ENCODE results near the gene TASOR.

TASOR gene

GRCh38 chr3:56683122-56683817 is at the start of gene TASOR:
TASOR (minus strand) TSS chr3:56683265; CDS start chr3:56683006, 259 bp downstream.
- ChIA-PET CTCF (interaction anchor here (0.6 kb wide), 1 partner anchor 18 kb away, joined by 3 read pairs; no protein-coding TSS in a partner anchor), POLR2A (interaction anchor here (1.3 to 1.6 kb wide), 2 partner anchors 9 to 20 kb away, joined by 3 to 12 read pairs; no protein-coding TSS in a partner anchor)
- Histone ChIP-seq H3K4me3 (ENCODE audit: low read depth, low read length) (peak within 1 kb of the TSS; percentile 88), H3K27ac (ENCODE audit: extremely low read depth, low read depth, low read length) (peak within 1 kb of the TSS; percentile 92), H3K4me1 (ENCODE audit: control insufficient read depth, insufficient read depth, low read length) (no peaks in the 10 kb centered on the region), H3K9me3 (ENCODE audit: control insufficient read depth, insufficient read depth, low read depth, low read length) (no peaks in the 10 kb centered on the region), H3K36me3 (ENCODE audit: control insufficient read depth in 2 of 2, insufficient read depth in 1 of 2, low read length in 2 of 2) (peaks cover 0 to 8% of the 10 kb centered on the region in 2 experiments; a peak in 1 of 3 replicates)
- TF ChIP-seq ZNF292 (tag by site-specific recombination; IDR thresholded peaks at IDR 0.05; ENCODE audit: borderline replicate concordance, low read depth) (no peak), ZNF843 (tag by site-specific recombination; IDR thresholded peaks at IDR 0.05) (no peak), GLIS2 (tag by site-specific recombination; IDR thresholded peaks at IDR 0.05) (peak; percentile 78), ZFP69B (tag by site-specific recombination; IDR thresholded peaks at IDR 0.05) (peak; percentile 97), ZXDB (tag by site-specific recombination; IDR thresholded peaks at IDR 0.05) (peak; percentile 93), ZNF121 (tag by site-specific recombination; IDR thresholded peaks at IDR 0.05) (no peak), ZBTB10 (tag by site-specific recombination; IDR thresholded peaks at IDR 0.05) (peak; percentile 85), PRDM4 (tag by site-specific recombination; IDR thresholded peaks at IDR 0.05) (peak; percentile 67; the same call in 1 of the 2 replicates), ZEB2 (tag by site-specific recombination; IDR thresholded peaks at IDR 0.05) (0 out of 2 replicates have a peak, but pooled peaks have one; percentile 34), ZNF560 (tag by site-specific recombination; IDR thresholded peaks at IDR 0.05; ENCODE audit: borderline replicate concordance) (no peak), ZBTB26 (tag by site-specific recombination; optimal IDR thresholded peaks at IDR 0.05) (peak; percentile 77), SP2 (tag by site-specific recombination; IDR thresholded peaks at IDR 0.05) (peak; percentile 72), ZNF561 (tag by site-specific recombination; IDR thresholded peaks at IDR 0.05; ENCODE audit: borderline replicate concordance) (no peak), ZNF677 (tag by site-specific recombination; IDR thresholded peaks at IDR 0.05) (no peak), ZNF426 (tag by site-specific recombination; IDR thresholded peaks at IDR 0.05) (no peak), KLF17 (tag by site-specific recombination; IDR thresholded peaks at IDR 0.05) (no peak), ZBTB20 (tag by site-specific recombination; IDR thresholded peaks at IDR 0.05) (peak; percentile 52; the same call in 1 of the 2 replicates), ZNF501 (tag by site-specific recombination; IDR thresholded peaks at IDR 0.05) (0 out of 2 replicates have a peak, but pooled peaks have one; percentile 67), REST (tag by site-specific recombination; IDR thresholded peaks at IDR 0.05) (no peak), KLF9 (tag by site-specific recombination; IDR thresholded peaks at IDR 0.05; ENCODE audit: low read depth) (no peak), ZNF658 (tag by site-specific recombination; IDR thresholded peaks at IDR 0.05) (0 out of 2 replicates have a peak, but pooled peaks have one; percentile 55), ZNF335 (tag by site-specific recombination; conservative IDR thresholded peaks at IDR 0.05) (0 out of 2 replicates have a peak, but pooled peaks have one; percentile 36), EGR2 (tag by site-specific recombination; IDR thresholded peaks at IDR 0.05; ENCODE audit: low read depth) (no peak), REPIN1 (tag by site-specific recombination; IDR thresholded peaks at IDR 0.05; ENCODE audit: low read depth) (no peak), OVOL3 (tag by site-specific recombination; IDR thresholded peaks at IDR 0.05) (no peak)

Measured in HEK293 (cell line).